Measurements from ENCODE around the gene VPS11. TPM values are rescaled to one million over a fixed set of nuclear protein-coding genes. Genes with fewer than 3 reads are reported as not detected.
A peak's percentile ranks its signal among the peaks of the same experiment; 100 is the strongest.
"Not testable (repeated sequence)": the region's sequence is repeated elsewhere in the genome, so short reads cannot be mapped to it uniquely, and the experiment has no call there.

Gene VPS11
- total RNA-seq, 1 donor from 2014 or later, result 22.0 TPM

GRCh38 chr11:119101759-119102423, 34.3 kb downstream of the VPS11 start, which contains the start of gene DPAGT1:
Gene DPAGT1, minus strand, starts transcription at chr11:119101853. Its CDS starts 198 bp downstream, at chr11:119101655.
- Histone ChIP-seq H3K4me3 (peak within 1 kb of the TSS; percentile 93), H3K9me3 (replicated peaks) (no peaks in the 10 kb centered on the region), H3K36me3 (peaks cover 21% of the 10 kb centered on the region), H3K4me1 (peaks cover 42% of the 10 kb centered on the region), H3K27me3 (ENCODE audit: low read depth) (no peaks in the 10 kb centered on the region), H3K27ac (replicated peaks) (peak within 1 kb of the TSS; percentile 97)
- TF ChIP-seq CTCF (IDR thresholded peaks at IDR 0.05; ENCODE audit: borderline replicate concordance), result no peak
- intact Hi-C loops (cut with micrococcal nuclease), result no loop called here
- peak; percentile 86 for DNase-seq

GRCh38 chr11:119103161-119103664, 35.6 kb downstream of the VPS11 start:
- peak overlapping the region; percentile 93 for H3K4me3 ChIP-seq
- H3K27me3 ChIP-seq (ENCODE audit: low read depth); DNase-seq; H3K9me3 ChIP-seq (replicated peaks); H3K36me3 ChIP-seq; intact Hi-C loops (cut with micrococcal nuclease): not testable (repeated sequence)
- peak overlapping the region; percentile 97 for H3K27ac ChIP-seq (replicated peaks)
- H3K4me1 ChIP-seq, result peaks cover 53% of the 10 kb centered on the region

- H3K4me3 ChIP-seq, result no peak overlapping the region
- peaks cover 59% of the 10 kb centered on the region for H3K4me1 ChIP-seq
- H3K9me3 ChIP-seq (replicated peaks), result no peaks in the 10 kb centered on the region
- intact Hi-C loops (cut with micrococcal nuclease), result no loop called here
- peak overlapping the region; percentile 97 for H3K27ac ChIP-seq (replicated peaks)
- no peaks in the 10 kb centered on the region for H3K27me3 ChIP-seq (ENCODE audit: low read depth)
- DNase-seq, result no peak
- H3K36me3 ChIP-seq, result peaks cover 2% of the 10 kb centered on the region
- TF ChIP-seq CTCF (IDR thresholded peaks at IDR 0.05; ENCODE audit: borderline replicate concordance), result no peak
Measured at GRCh38 chr11:119103793-119104192, 36.2 kb downstream of the VPS11 start.

- H3K4me1 ChIP-seq, result peaks cover 48% of the 10 kb centered on the region
- H3K9me3 ChIP-seq (replicated peaks), result no peaks in the 10 kb centered on the region
- H3K36me3 ChIP-seq, result peaks cover 20% of the 10 kb centered on the region
- peak within 1 kb of the TSS; percentile 88 for H3K27ac ChIP-seq (replicated peaks)
- intact Hi-C loops (cut with micrococcal nuclease), result no loop called here
- H3K27me3 ChIP-seq (ENCODE audit: low read depth), result no peaks in the 10 kb centered on the region
- DNase-seq, result peak; percentile 92
- peak within 1 kb of the TSS; percentile 99 for H3K4me3 ChIP-seq
- TF ChIP-seq CTCF (IDR thresholded peaks at IDR 0.05; ENCODE audit: borderline replicate concordance), result no peak
Measured at GRCh38 chr11:119106564-119107537, 39.2 kb downstream of the VPS11 start, which contains the start of gene C2CD2L. Gene C2CD2L, plus strand, starts transcription at chr11:119107344. Its CDS starts 398 bp downstream, at chr11:119107742.

- TF ChIP-seq CTCF (IDR thresholded peaks at IDR 0.05; ENCODE audit: borderline replicate concordance), result no peak
- Histone ChIP-seq H3K9me3 (replicated peaks) (no peaks in the 10 kb centered on the region), H3K4me1 (peaks cover 44% of the 10 kb centered on the region), H3K4me3 (peak overlapping the region; percentile 99), H3K27me3 (ENCODE audit: low read depth) (no peaks in the 10 kb centered on the region), H3K27ac (replicated peaks) (peak overlapping the region; percentile 88), H3K36me3 (peaks cover 28% of the 10 kb centered on the region)
- intact Hi-C loops (cut with micrococcal nuclease), result no loop called here
- no peak for DNase-seq
Measured at GRCh38 chr11:119107538-119108145, 40.0 kb downstream of the VPS11 start.
